Measurements from ENCODE around the gene OR10P1.

DNA sequence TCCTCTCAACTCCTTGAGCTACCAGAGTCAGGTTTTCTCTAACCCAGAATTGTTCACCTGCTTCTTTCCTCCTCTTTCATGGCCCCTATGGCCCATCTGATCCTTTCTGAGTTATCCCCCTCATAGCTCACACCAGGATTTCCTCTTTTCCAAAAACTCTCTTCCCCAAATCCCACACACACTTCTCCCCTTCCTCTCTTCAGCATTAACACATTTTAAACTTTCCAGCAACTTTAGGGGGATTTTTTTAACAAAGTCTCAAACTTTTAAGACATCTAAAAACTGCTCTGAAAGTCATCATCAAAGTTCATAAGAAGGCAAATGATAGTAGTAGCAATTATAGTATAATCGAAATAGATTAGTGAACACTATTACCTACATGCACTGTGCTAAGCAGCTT, 7.9 kb downstream of the OR10P1 start:
- TF ChIP-seq POLR2A (IDR thresholded peaks at IDR 0.05; ENCODE audit: low read depth, low read length) (no peak), CTCF (conservative IDR thresholded peaks at IDR 0.05; ENCODE audit: low read depth, low read length) (no peak), MAZ (IDR thresholded peaks at IDR 0.05; ENCODE audit: borderline replicate concordance, low read depth, low read length) (no peak), MXI1 (IDR thresholded peaks at IDR 0.05; ENCODE audit: borderline replicate concordance, low read depth, low read length) (no peak), CEBPB (IDR thresholded peaks at IDR 0.05; ENCODE audit: low read depth, low read length) (no peak), RFX5 (IDR thresholded peaks at IDR 0.05; ENCODE audit: low read depth, low read length) (no peak), SMC3 (IDR thresholded peaks at IDR 0.05; ENCODE audit: low read depth, low read length) (no peak), NFE2L2 (IDR thresholded peaks at IDR 0.05; ENCODE audit: low read depth, low read length) (no peak), MAFK (IDR thresholded peaks at IDR 0.05; ENCODE audit: low read depth, low read length) (no peak), RAD21 (IDR thresholded peaks at IDR 0.05; ENCODE audit: low read length) (no peak)
- TF ChIP-seq, protein P1, sequence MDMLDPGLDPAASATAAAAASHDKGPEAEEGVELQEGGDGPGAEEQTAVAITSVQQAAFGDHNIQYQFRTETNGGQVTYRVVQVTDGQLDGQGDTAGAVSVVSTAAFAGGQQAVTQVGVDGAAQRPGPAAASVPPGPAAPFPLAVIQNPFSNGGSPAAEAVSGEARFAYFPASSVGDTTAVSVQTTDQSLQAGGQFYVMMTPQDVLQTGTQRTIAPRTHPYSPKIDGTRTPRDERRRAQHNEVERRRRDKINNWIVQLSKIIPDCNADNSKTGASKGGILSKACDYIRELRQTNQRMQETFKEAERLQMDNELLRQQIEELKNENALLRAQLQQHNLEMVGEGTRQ (IDR thresholded peaks at IDR 0.05; ENCODE audit: low read depth, low read length), result no peak
- TF ChIP-seq, protein P2, sequence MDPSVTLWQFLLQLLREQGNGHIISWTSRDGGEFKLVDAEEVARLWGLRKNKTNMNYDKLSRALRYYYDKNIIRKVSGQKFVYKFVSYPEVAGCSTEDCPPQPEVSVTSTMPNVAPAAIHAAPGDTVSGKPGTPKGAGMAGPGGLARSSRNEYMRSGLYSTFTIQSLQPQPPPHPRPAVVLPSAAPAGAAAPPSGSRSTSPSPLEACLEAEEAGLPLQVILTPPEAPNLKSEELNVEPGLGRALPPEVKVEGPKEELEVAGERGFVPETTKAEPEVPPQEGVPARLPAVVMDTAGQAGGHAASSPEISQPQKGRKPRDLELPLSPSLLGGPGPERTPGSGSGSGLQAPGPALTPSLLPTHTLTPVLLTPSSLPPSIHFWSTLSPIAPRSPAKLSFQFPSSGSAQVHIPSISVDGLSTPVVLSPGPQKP (IDR thresholded peaks at IDR 0.05; ENCODE audit: borderline replicate concordance, low read depth, low read length), result no peak
